Mucosa of gallbladder (tissue), 1 donor: ENCODE measurements around the gene XRCC6. TPM values are rescaled to one million over a fixed set of nuclear protein-coding genes. Genes with fewer than 3 reads are reported as not detected.
A peak's percentile ranks its signal among the peaks of the same experiment; 100 is the strongest.
"Not testable (repeated sequence)": the region's sequence is repeated elsewhere in the genome, so short reads cannot be mapped to it uniquely, and the experiment has no call there.

ENCODE experiments used
- DNase-seq: peaks from one replicate; pipeline ENCODE4 v3.0.0-alpha.2; 2020; ENCODE audit warnings: low spot score
- total RNA-seq: library from RNA; stranded (reverse); gene quantifications from one replicate; pipeline ENCODE4 v1.2.1, GENCODE V29; 2021
- donor health status: DM: no; HTN: no; CAD: no.

XRCC6 gene
- total RNA-seq, 1 donor from 2014 or later, result 170 TPM

DNA sequence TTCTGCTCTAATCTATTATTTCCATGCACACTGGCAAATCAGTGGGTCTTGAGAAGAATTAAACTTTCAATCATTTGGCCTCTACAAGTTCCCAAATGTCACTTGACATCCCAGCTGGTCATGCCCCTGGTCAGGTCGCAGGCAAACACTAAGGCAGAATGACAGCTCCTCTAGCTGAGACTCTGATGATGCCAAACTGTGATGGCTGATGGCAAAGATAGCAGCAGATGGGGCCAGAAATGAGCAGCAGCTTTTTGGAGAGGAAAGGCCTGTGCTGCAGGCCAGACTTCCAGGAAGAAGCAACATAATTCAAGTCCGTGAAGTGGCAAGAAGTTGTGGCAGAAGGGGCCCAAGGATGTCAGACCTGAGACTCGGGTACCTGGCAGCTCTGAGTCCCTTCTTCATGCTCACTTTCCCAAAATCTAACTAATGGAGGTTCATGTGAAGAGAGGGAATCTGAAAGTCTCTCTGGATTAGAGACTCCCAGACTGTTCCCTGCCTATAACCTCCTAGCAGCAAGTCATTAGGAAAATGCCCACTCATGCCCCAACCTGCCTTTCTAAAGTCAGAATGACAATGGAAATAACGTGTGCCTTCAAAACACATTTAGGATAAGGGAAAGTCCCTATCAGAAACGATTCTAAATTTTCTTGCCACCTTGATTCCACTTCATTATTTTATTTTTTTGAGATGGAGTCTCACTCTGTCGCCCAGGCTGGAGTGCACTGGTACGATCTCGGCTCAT, 22.0 kb upstream of the XRCC6 start:
- DNase-seq, result no peak

DNA sequence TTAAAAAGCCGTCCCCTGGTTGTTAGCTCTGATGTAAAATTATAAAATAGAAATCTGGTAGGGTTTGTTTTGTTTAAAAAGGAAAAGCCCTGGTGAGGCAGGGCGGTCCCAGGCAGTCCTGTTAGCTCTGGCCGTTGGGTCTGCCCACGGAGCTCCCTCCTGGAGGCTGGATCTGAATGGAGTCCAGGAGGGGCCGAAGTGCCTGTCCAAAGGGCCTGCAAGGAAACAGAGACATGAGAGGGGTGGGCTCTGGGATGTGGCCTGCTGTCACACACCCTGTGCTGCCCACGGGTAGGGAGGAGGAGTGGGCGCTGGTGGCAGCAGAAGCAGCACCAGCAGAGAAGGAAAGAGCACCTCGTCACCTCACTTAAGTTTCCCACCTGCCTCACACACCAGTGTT, 20.1 kb upstream of the XRCC6 start:
- no peak for DNase-seq

DNA sequence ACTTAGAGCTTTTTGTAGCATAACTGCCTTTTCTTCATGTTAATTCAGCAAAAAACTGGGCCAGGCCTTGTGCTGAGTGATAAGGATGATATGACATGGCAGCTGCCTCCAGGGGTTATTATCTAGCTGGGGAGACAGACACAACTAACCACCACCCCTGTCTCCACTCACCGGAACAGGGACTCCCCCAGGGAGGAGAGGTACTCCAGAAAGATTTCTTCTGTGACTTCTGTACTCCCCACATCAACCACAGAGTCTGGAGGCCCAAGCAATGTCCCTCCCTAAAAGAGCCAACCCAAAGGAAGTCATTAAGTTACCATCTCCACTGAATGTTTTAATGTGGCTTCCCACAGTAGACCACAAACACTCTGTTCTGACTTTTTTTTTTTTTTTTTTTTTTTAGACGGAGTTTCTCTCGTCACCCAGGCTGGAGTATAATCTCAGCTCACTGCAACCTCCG, 17.2 kb upstream of the XRCC6 start:
- DNase-seq, result no peak

DNA sequence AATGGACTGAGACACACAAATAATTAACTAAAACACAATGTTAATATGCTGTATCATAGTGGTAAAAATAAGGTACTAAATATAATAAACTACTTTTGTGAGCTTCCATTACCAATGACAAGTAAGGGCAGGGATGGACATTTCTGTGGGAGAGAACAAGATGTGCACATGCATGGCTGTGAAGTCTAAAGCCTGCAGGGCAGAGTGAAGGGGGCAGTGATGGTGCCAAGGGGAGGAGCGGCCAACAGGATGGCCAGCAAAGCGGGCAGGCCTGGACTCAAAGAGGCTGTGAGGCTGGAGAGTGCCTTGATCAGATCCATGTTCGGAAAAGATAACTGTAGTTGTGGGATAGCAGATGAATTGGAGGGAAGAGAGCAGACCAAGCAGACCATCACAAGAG, 12.7 kb upstream of the XRCC6 start:
- no peak for DNase-seq

DNA sequence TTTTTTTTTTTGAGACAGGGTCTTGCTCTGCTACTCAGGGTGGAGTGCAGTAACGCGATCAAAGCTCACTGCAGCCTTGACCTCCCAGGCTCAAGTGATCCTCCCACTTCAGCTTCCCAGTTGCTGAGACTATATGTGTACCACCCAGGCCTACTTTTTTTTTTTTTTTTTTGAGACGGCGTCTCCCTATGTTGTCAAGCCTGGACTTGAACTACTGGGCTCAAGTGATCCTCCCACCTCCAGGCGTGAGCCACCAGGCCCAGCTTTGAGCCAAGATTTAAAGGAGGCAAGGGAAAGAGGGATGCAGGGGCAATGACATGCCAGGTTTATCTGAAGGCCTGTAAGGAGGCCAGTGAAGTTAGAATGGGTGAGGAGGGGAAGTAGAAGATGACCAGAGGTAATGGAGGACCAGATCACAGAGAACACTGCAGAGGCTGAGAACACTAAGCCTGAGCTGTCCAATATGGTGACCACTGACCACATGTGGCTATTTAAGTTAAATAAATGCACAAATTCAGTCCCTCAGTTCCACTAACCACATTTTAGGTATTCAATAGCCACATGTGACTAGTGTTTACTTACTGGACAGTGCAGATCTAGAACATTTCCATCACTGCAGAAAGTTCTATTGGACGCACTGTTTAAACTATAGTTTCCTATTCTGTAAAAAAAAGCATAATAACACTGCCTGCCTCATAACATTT, 8.3 kb upstream of the XRCC6 start:
- DNase-seq, result no peak

DNA sequence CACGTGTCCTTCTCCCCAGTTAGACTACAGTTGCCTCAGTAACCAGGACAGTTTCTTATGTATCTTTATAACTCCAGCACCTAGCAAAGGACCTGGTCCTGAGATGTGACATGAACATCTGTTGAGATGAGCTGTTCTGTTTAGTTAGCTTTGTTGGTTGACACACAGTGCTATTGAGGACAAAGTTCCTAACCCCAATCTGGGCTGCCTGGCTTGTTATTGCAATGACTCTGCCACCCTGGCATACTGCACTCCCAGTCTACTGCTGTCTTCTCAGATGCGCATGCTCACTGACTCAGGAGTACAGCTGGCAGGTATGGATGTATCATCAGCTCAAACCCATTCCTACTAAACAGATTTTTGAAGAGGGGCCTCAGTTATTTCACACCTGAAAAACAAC, 7.6 kb upstream of the XRCC6 start:
- no peak for DNase-seq

DNA sequence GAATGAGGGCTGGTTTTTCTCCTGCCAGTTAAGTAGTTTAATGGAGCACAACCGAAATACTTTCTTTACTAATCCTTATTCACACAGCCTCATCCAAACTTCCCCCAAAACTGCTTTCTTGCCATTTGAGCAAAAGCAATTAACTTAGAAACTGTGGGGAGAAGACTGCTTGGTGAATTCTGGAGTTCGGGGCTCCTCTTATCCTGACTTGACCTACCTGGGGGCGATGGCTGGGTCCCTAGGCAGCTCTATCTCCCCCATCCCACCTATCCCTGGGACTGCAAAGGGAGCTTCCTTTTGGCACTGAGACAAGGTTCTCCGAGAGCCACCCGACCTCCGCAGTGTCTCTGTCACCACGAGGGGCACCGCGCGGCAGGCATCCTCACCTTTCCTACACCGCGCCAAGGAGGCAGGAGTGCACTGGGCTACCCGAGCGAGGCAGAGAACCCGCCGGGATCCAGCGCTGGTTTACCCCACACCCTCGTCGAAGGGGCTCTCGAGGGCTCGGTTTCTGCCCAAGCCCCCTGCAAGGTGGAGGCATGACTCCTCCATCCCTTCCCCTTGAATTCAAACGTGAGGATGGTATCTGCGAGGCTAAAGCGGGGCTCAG, 1.0 kb upstream of the XRCC6 start:
- DNase-seq, result peak; percentile 32

DNA sequence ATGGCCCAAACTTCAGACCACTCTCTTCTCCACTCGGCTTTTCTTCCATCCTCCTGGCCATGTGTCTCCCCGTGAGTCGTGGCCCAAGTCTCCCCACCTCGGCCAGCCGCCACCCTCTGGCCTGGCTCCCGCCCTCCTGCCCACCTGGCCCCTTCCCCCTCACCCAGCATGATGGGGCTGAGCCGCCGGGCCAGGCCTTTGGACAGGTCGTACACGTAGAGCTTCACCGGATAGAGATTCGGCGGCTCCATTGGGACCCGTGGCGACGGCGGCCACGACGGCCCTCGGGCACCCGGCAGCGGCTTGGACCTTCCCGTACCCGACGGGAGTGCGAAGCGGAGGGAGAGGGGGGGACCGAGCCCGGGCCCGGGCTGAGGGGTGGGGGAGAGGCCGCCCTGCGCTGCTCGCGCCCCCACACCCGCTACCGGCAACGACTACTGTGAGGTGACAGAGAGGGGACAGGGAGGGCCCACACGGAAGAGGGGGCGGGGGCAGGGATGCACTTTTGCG, 451 bp upstream of the XRCC6 start, which contains the start of gene DESI1:
DESI1 (minus strand) TSS at position 455 of the 510 bp plus-strand sequence; CDS start at position 251, 204 bp downstream.
- DNase-seq, result no peak

DNA sequence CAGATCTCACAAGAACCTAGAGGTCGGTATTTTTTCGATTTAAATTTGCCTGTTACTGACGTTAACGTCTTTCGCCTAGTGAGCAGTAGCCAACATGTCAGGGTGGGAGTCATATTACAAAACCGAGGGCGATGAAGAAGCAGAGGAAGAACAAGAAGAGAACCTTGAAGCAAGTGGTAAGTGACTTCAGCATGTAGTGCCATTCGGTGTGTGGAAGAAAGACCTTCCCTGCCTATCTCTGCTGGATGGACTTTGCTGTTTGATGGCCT, 750 bp downstream of the XRCC6 start:
- DNase-seq, result no peak

DNA sequence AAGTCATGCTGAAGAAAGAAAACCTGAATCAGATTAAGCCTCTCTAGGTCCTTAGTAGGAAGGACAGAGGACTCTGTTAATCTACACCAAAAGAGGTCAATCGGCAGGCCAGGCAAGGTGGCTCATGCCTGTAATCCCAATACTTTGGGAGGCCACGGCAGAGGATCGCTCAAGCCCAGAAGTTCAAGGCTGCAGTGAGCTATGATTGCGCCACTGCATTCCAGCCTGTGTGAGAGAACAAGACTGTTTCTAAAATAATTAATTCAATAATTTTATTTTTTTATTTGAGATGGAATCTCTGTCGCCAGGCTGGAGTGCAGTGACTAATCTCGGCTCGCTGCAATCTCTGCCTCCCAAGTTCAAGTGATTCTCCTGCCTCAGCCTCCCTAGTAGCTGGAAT, 4.5 kb downstream of the XRCC6 start:
- no peak for DNase-seq

DNA sequence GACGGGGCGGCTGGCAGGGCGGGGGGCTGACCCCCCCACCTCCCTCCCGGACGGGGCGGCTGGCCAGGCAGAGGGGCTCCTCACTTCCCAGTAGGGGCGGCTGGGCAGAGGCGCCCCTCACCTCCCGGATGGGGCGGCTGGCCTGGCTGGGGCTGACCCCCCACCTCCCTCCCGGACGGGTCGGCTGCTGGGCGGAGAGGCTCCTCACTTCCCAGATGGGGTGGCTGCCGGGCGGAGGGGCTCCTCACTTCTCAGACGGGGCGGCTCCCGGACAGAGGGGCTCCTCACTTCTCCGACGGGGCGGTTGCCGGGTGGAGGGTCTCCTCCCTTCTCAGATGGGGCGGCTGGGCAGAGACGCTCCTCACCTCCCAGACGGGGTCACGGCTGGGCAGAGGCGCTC, 10.0 kb downstream of the XRCC6 start:
- not testable (repeated sequence) for DNase-seq

DNA sequence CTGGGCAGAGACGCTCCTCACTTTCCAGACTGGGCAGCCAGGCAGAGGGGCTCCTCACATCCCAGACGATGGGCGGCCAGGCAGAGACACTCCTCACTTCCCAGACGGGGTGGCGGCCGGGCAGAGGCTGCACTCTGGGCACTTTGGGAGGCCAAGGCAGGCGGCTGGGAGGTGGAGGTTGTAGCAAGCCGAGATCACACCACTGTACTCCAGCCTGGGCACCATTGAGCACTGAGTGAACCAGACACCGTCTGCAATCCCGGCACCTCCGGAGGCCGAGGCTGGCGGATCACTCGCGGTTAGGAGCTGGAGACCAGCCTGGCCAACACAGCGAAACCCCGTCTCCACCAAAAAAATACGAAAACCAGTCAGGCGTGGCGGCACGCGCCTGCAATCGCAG, 10.5 kb downstream of the XRCC6 start:
- not testable (repeated sequence) for DNase-seq

DNA sequence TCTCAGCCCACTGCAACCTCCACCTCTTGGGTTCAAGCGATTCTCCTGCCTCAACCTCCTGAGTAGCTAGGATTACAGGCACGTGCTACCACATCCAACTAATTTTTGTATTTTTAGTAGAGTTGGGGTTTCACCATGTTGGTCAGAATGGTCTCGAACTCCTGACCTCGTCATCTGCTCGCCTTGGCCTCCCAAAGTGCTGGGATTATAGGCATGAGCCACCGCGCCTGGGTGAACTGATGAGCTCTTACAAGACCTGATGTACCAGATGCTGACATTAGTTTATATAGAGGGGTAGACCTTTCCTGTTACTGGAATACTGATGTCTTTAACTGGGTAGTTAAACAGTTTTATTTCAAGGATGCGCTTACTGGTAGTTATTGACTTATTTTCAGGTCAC, 13.5 kb downstream of the XRCC6 start:
- DNase-seq, result not testable (repeated sequence)

DNA sequence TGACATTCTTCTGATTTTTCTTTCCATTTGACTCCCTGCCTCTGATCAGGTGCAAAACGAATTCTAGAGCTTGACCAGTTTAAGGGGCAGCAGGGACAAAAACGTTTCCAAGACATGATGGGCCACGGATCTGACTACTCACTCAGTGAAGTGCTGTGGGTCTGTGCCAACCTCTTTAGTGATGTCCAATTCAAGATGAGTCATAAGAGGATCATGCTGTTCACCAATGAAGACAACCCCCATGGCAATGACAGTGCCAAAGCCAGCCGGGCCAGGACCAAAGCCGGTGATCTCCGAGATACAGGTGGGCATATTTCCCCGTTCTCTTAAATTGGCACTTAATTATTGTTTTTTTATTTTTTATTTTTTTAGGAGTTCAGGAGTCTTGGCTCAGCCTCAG, 15.4 kb downstream of the XRCC6 start:
- DNase-seq, result no peak

DNA sequence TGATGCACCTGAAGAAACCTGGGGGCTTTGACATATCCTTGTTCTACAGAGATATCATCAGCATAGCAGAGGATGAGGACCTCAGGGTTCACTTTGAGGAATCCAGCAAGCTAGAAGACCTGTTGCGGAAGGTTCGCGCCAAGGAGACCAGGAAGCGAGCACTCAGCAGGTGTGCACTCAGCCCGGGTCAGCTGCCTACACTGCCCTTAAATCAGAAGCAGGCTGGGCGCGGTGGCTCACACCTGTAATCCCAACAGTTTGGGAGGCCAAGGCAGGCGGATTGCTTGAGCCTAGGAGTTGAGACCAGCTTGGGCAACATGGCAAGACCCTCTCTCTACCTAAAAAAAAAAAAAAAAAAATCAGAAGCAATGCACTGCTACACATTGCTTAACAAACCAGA, 16.5 kb downstream of the XRCC6 start:
- DNase-seq, result not testable (repeated sequence)

DNA sequence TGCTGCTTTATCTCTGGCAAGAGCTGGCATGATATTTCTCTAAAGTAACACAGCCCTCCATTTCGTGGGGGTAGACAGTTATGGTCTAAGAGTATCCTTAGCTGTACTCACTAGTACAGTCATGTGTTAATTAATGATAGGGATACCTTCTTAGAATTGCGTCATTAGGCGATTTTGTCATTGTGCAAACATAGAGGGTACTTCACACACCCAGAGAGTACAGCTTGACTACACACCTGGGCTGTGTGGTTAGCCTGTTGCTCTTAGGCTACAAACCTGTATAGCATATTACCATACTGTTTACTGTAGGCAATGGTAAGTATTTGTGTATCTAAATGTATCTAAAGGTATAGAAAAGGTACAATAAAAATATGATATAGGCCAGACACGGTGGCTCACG, 17.0 kb downstream of the XRCC6 start:
- no peak for DNase-seq

DNA sequence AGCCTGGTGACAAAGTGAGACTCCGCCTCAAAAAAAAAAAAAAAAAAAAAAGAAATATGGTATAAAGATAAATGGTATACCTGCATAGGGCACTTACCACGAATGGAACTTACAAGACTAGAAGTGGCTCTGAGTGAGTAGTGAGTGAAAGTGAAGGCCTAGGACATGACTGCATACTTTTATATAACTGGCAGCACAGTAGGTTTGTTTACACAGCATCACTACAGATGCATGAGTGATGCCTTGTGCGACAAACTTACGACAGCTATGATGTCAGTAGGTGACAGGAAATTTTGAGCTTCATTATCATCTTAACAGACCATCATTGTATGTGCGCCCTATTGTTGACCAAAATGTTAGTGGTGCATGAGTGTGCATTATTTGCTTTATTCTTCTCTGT, 17.7 kb downstream of the XRCC6 start:
- DNase-seq, result no peak

DNA sequence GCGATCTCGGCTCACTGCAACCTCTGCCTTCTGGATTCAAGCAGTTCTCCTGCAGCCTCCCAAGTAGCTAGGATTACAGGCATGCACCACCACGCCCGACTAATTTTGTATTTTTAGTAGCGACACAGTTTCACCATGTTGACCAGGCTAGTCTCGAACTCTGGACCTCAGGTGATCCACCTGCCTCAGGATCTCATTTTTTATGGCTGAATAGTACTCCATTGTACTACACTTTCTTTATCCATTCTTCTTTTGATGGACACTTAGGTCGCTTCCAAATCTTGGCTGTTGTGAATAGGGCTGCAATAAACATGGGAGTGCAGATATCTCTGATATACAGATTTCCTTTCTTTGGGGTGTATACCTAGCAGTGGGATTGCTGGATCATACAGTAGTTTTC, 20.8 kb downstream of the XRCC6 start:
- no peak for DNase-seq

DNA sequence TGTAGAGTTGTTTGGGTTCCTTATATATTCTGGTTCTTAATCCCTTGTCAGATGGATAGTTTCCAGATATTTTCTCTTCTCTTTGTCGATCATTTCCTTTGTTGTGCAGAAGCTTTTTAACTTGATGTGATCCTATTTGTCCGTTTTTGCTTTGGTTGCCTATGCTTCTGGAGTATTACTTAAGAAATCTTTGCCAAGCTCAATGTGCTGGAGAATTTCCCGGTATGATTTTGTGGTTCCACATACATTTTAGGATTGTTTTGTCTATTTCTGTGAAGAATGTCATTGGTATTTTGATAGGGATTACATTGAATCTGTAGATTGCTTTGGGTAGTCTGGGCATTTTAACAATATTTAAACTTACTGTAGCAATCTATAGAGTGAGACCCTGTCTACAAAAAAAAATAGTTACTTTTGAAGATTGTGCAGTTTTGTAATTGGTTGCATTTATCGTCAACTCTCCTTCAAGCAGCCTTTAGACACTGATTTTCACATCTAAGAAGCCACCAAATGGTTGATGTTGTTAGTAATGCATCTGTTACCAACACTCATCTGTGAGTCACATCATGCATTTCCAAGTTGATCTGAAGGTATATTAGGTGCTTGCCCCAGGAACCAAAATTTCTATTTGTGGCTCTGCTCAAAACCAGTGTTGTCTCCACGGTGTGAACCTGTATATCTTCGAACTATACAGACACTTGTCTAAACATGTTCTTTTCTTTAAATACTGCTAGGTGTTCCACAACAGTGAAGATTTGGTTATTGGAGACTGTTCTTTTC, 21.4 kb downstream of the XRCC6 start:
- no peak for DNase-seq

DNA sequence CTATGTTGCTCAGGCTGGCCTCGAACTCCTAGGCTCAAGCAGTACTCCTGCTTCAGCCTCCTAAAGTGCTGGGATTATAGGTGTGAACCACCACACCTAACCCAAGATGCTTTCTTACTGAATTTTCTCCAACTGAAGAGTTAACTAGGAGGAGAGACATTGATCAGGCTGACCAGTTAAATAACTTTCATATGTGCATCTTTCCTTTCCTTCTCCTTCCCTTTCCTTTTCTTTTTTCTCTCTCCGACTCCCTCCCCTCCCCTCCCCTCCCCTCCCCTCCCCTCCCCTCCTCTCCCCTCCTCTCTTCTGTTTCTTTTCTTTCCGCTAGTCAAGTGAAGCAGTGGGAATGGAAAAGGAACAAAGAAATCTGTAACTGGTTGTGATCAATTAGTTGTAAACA, 26.7 kb downstream of the XRCC6 start:
- no peak for DNase-seq

DNA sequence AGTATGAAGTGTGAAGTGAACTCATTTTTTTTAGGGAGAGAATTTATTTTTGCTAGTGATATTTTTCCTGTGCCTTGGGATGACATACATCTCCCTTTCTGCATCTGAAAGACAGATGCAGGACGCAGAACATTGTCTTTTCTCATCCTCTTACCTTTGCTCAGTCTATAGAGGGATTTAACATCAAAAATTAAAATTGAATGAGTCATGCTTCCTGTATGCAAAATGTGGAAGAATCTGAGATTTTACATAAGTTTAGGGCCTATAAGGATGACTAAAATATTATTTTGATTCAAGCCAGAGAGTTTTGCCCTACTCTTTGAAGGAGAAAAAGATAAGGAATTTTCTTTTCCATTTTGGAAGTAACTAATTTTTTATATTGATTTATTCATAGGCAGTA, 27.3 kb downstream of the XRCC6 start:
- DNase-seq, result no peak

DNA sequence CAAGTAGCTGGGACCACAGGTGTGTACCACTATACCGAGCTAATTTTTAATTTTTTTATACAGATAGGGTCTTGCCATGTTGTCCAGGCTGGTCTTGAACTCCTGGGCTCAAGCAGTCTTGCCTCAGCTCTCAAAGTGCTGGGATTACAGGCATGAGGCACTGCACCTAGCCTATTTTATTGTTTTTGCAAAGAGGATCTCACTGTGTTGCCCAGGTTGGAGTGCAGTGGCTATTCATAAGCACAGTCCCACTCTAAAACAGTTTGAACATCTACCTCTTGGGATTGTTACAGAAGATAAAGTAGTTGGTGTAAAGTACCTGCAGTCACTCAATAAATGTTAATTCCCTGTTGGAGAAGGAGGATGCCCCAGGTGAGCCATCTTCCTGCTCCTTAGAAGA, 29.1 kb downstream of the XRCC6 start:
- DNase-seq, result no peak
